GM18507 (cell line): ENCODE measurements around the gene MRPL2.
"Not testable (repeated sequence)": the region's sequence is repeated elsewhere in the genome, so short reads cannot be mapped to it uniquely, and the experiment has no call there.

ENCODE experiments used
- DNase-seq: peaks from one replicate; pipeline ENCODE4 v3.0.0; 2011; ENCODE audit warnings: low read depth; ENCODE audit not compliant: insufficient read length; ENCODE audit errors: extremely low spot score
- FAIRE-seq: peaks from 2 replicates; lab custom pipeline; 2011; peaks lifted over from hg19 to GRCh38; lab: Jason Lieb, UNC

The MRPL2 gene

GRCh38 chr6:43055966-43056365 is 3.3 kb downstream of the MRPL2 start:
- DNase-seq (no peak), FAIRE-seq (no peak)

- FAIRE-seq (no peak), DNase-seq (no peak)
Measured at GRCh38 chr6:43054206-43054943, 4.9 kb downstream of the MRPL2 start.

- FAIRE-seq (peak; percentile 87), DNase-seq (peak; percentile 94)
Measured at GRCh38 chr6:43053545-43054205, 5.6 kb downstream of the MRPL2 start, which contains the start of gene CUL7. TSS of gene CUL7 (minus strand) at chr6:43053851. CDS start at chr6:43052788, 1,063 bp downstream.

- FAIRE-seq (no peak), DNase-seq (no peak)
Measured at GRCh38 chr6:43052842-43053544, 6.2 kb downstream of the MRPL2 start.

GRCh38 chr6:43052225-43052841 is 6.9 kb downstream of the MRPL2 start:
- FAIRE-seq = no peak
- no peak for DNase-seq

GRCh38 chr6:43050981-43051380 is 8.3 kb downstream of the MRPL2 start:
- DNase-seq = no peak
- no peak for FAIRE-seq

- DNase-seq (no peak), FAIRE-seq (no peak)
Measured at GRCh38 chr6:43047998-43048397, 11.2 kb downstream of the MRPL2 start.

- no peak for DNase-seq
- no peak for FAIRE-seq
Measured at GRCh38 chr6:43045371-43045930, 13.8 kb downstream of the MRPL2 start.

- no peak for FAIRE-seq
- no peak for DNase-seq
Measured at GRCh38 chr6:43043310-43043709, 15.9 kb downstream of the MRPL2 start.

GRCh38 chr6:43041475-43041874 is 17.8 kb downstream of the MRPL2 start:
- not testable (repeated sequence) for DNase-seq, FAIRE-seq

GRCh38 chr6:43040542-43041257 is 18.5 kb downstream of the MRPL2 start:
- no peak for DNase-seq
- FAIRE-seq = no peak

GRCh38 chr6:43038727-43039126 is 20.5 kb downstream of the MRPL2 start:
- DNase-seq (no peak), FAIRE-seq (no peak)

- DNase-seq = no peak
- no peak for FAIRE-seq
Measured at GRCh38 chr6:43037706-43038105, 21.5 kb downstream of the MRPL2 start.

- FAIRE-seq = no peak
- DNase-seq = no peak
Measured at GRCh38 chr6:43037197-43037596, 22.0 kb downstream of the MRPL2 start.

GRCh38 chr6:43036712-43037111 is 22.5 kb downstream of the MRPL2 start:
- FAIRE-seq = no peak
- DNase-seq = no peak

- no peak for DNase-seq
- FAIRE-seq = no peak
Measured at GRCh38 chr6:43035495-43036194, 23.6 kb downstream of the MRPL2 start.

GRCh38 chr6:43034190-43034525 is 25.1 kb downstream of the MRPL2 start:
- DNase-seq = no peak
- FAIRE-seq = no peak

GRCh38 chr6:43033496-43034189 is 25.6 kb downstream of the MRPL2 start:
- DNase-seq (no peak), FAIRE-seq (no peak)
